ENCODE data around the gene P2RX1.

Gene P2RX1

DNA sequence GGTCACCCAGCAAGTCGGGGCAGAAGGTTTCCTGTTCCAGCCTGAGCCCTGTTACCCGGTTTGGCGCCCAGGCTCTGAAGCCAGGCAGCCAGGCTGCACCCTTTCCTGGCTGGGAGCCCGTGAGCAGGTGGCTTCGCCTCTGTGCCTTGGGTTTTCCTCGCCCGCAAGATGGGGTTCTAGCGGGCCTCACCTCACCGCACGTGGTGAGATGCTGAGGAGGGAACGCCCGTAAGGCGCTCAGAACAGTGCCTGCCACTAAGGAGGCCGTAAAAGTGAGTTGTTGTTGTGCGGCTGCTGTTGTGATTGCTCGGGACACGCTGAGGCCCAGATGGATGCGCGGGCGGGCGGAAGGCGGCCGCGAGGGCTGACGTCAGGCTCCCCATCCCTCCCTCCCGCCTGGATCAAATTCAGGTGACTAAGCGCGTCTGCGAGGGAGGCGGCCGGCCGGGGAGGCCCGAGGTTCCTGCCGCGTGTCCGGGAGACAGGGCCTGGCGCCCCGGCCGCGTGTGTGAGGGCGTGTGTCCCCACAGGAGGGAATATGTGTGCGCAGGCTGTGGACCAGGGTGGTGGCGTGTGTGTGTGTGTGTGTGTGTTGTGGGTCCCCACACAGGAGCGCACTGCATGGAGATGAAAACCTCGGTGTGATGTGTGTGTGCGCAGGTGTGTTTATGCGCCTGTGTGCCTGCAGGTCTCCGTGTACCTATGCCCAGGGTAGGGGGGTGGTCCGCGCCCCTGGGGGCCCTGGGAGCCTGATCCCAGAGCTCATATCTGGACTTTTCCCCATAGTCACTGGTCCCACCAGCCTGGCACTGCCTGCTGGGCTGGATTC, 27.7 kb downstream of the P2RX1 start:
- no peak overlapping the region for H4K8ac ChIP-seq (ENCODE audit: low read depth, low read length)
- no peak overlapping the region for H3K27ac ChIP-seq (replicated peaks; ENCODE audit: low read length)

DNA sequence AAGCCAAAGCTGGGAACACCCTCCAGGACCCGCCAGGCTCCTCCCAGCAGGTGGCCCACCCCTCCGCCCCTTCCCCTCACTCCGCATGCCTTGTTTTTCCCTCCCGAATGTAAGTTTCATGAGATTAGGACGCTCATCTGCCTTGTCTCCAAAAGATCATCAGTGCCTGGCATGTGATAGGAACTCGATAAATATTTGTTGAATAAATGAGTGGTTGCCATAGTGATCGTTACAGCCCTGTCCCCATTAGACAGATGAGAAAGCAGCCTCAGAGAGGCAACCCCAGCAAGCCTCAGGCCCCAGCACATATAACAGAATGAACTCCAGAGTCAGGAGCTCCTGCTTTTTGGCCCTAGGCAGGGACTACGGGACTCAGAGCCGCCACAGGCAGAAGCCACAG, 28.5 kb downstream of the P2RX1 start:
- Histone ChIP-seq H3K27ac (replicated peaks; ENCODE audit: low read length) (no peak overlapping the region), H3K36me3 (replicated peaks in 1 of 2; ENCODE audit: control insufficient read depth in 2 of 2, insufficient read depth in 2 of 2, low read length in 2 of 2) (peaks cover 0 to 2% of the 10 kb centered on the region in 2 donors), H3K9me3 (replicated peaks in 1 of 2; ENCODE audit: control insufficient read depth in 2 of 2, insufficient read depth in 1 of 2, low read depth in 1 of 2, low read length in 2 of 2) (no peaks in the 10 kb centered on the region), H4K91ac (ENCODE audit: low read depth, low read length, poor library complexity) (no peak overlapping the region), H2BK120ac (ENCODE audit: low read depth, low read length) (no peak overlapping the region), H2AFZ (ENCODE audit: low read length) (no peak overlapping the region), H2BK15ac (ENCODE audit: low read length) (peak overlapping the region; percentile 32), H2AK5ac (ENCODE audit: low read depth, low read length) (no peak overlapping the region), H3K9ac (ENCODE audit: low read depth, low read length, poor library complexity) (no peak overlapping the region), H4K8ac (ENCODE audit: low read depth, low read length) (no peak overlapping the region), H3K4me2 (ENCODE audit: insufficient read depth, low read length, poor library complexity, severe bottlenecking) (no peak overlapping the region), H3K27me3 (ENCODE audit: control insufficient read depth in 3 of 3, insufficient read depth in 3 of 3, low read depth in 1 of 3, low read length in 3 of 3) (peaks cover 0 to 51% (median 0%) of the 10 kb centered on the region in 3 experiments), H3K23ac (ENCODE audit: low read depth, low read length, poor library complexity) (no peak overlapping the region), H3K4ac (ENCODE audit: low read length) (no peak overlapping the region), H2BK12ac (ENCODE audit: low read length) (no peak overlapping the region), H3K4me1 (ENCODE audit: control insufficient read depth in 2 of 2, insufficient read depth in 1 of 2, low read depth in 1 of 2, low read length in 2 of 2) (peaks cover 10 to 11% of the 10 kb centered on the region in 2 donors), H3K18ac (ENCODE audit: low read length) (no peak overlapping the region), H3K79me1 (ENCODE audit: low read depth, low read length) (peaks cover 2% of the 10 kb centered on the region), H3K4me3 (ENCODE audit: low read length in 2 of 2) (no peak overlapping the region), H2BK5ac (ENCODE audit: low read length) (peak overlapping the region; percentile 49), H3K14ac (ENCODE audit: low read length) (no peak overlapping the region)
- WGBS, 2 donors (ENCODE audit: extremely low coverage in 2 of 2, insufficient read length in 2 of 2, insufficient replicate concordance in 1 of 2): no CpG with 5 or more reads among the region's 9 CpGs
- no peak for DNase-seq (ENCODE audit: low spot score)

More for the DNA sequence above, 27.7 kb downstream of the P2RX1 start:
- peak overlapping the region; percentile 3 for H2AK5ac ChIP-seq (ENCODE audit: low read depth, low read length)
- H3K14ac ChIP-seq (ENCODE audit: low read length): no peak overlapping the region
- H4K91ac ChIP-seq (ENCODE audit: low read depth, low read length, poor library complexity): no peak overlapping the region
- H3K9ac ChIP-seq (ENCODE audit: low read depth, low read length, poor library complexity): peak overlapping the region; percentile 27
- H3K23ac ChIP-seq (ENCODE audit: low read depth, low read length, poor library complexity): no peak overlapping the region
- H3K27me3 ChIP-seq (ENCODE audit: control insufficient read depth in 3 of 3, insufficient read depth in 3 of 3, low read depth in 1 of 3, low read length in 3 of 3): peaks cover 0 to 51% (median 0%) of the 10 kb centered on the region in 3 experiments
- no peaks in the 10 kb centered on the region for H3K9me3 ChIP-seq (replicated peaks in 1 of 2; ENCODE audit: control insufficient read depth in 2 of 2, insufficient read depth in 1 of 2, low read depth in 1 of 2, low read length in 2 of 2)
- H3K4me1 ChIP-seq (ENCODE audit: control insufficient read depth in 2 of 2, insufficient read depth in 1 of 2, low read depth in 1 of 2, low read length in 2 of 2): peaks cover 13% of the 10 kb centered on the region in 2 donors
- H3K4me2 ChIP-seq (ENCODE audit: insufficient read depth, low read length, poor library complexity, severe bottlenecking): no peak overlapping the region
- peaks cover 0 to 2% of the 10 kb centered on the region in 2 donors for H3K36me3 ChIP-seq (replicated peaks in 1 of 2; ENCODE audit: control insufficient read depth in 2 of 2, insufficient read depth in 2 of 2, low read length in 2 of 2)
- H3K79me1 ChIP-seq (ENCODE audit: low read depth, low read length): peaks cover 2% of the 10 kb centered on the region
- H2AFZ ChIP-seq (ENCODE audit: low read length): peak overlapping the region; percentile 60
- H2BK5ac ChIP-seq (ENCODE audit: low read length): peak overlapping the region; percentile 49
- no peak for DNase-seq (ENCODE audit: low spot score)
- H3K18ac ChIP-seq (ENCODE audit: low read length): peak overlapping the region; percentile 86
- no peak overlapping the region for H3K4me3 ChIP-seq (ENCODE audit: low read length in 2 of 2)
- WGBS, 2 donors (ENCODE audit: extremely low coverage in 2 of 2, insufficient read length in 2 of 2, insufficient replicate concordance in 1 of 2): no CpG with 5 or more reads among the region's 50 CpGs
- H3K4ac ChIP-seq (ENCODE audit: low read length): no peak overlapping the region
- no peak overlapping the region for H2BK120ac ChIP-seq (ENCODE audit: low read depth, low read length)
- H2BK12ac ChIP-seq (ENCODE audit: low read length): peak overlapping the region; percentile 33
- H2BK15ac ChIP-seq (ENCODE audit: low read length): peak overlapping the region; percentile 32

DNA sequence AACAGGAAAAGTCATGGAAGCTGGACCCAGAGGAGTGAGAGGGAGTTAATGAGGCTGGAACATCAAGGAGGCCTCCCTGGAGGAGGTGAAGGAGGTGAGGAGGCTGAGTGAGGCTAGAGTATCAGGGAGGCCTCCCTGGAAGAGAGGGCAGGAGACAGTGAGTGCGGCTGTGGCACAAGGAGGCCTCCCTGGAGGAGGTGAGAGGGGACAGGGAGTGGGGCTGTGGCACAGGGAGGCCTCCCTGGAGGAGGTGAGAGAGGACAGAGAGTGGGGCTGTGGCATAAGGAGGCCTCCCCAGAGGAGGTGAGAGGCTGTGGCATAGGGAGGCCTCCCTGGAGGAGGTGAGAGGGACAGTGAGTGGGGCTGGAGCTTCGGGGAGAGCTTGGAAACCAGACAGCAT, 28.9 kb downstream of the P2RX1 start:
- DNase-seq (ENCODE audit: low spot score): no peak
- H2AFZ ChIP-seq (ENCODE audit: low read length): no peak overlapping the region
- H3K79me1 ChIP-seq (ENCODE audit: low read depth, low read length): peaks cover 2% of the 10 kb centered on the region
- no peak overlapping the region for H4K91ac ChIP-seq (ENCODE audit: low read depth, low read length, poor library complexity)
- H3K4me1 ChIP-seq (ENCODE audit: control insufficient read depth in 2 of 2, insufficient read depth in 1 of 2, low read depth in 1 of 2, low read length in 2 of 2): peaks cover 10 to 11% of the 10 kb centered on the region in 2 donors
- H2BK12ac ChIP-seq (ENCODE audit: low read length): no peak overlapping the region
- H3K23ac ChIP-seq (ENCODE audit: low read depth, low read length, poor library complexity): no peak overlapping the region
- peak overlapping the region; percentile 33 for H2AK5ac ChIP-seq (ENCODE audit: low read depth, low read length)
- H3K18ac ChIP-seq (ENCODE audit: low read length): no peak overlapping the region
- no peak overlapping the region for H3K27ac ChIP-seq (replicated peaks; ENCODE audit: low read length)
- H3K14ac ChIP-seq (ENCODE audit: low read length): no peak overlapping the region
- no peak overlapping the region for H4K8ac ChIP-seq (ENCODE audit: low read depth, low read length)
- H2BK15ac ChIP-seq (ENCODE audit: low read length): no peak overlapping the region
- no peaks in the 10 kb centered on the region for H3K9me3 ChIP-seq (replicated peaks in 1 of 2; ENCODE audit: control insufficient read depth in 2 of 2, insufficient read depth in 1 of 2, low read depth in 1 of 2, low read length in 2 of 2)
- H2BK5ac ChIP-seq (ENCODE audit: low read length): no peak overlapping the region
- peaks cover 0 to 2% of the 10 kb centered on the region in 2 donors for H3K36me3 ChIP-seq (replicated peaks in 1 of 2; ENCODE audit: control insufficient read depth in 2 of 2, insufficient read depth in 2 of 2, low read length in 2 of 2)
- WGBS, 2 donors (ENCODE audit: extremely low coverage in 2 of 2, insufficient read length in 2 of 2, insufficient replicate concordance in 1 of 2): no CpG with 5 or more reads among the region's 2 CpGs
- no peak overlapping the region for H3K4me2 ChIP-seq (ENCODE audit: insufficient read depth, low read length, poor library complexity, severe bottlenecking)
- H2BK120ac ChIP-seq (ENCODE audit: low read depth, low read length): no peak overlapping the region
- peaks cover 0 to 51% (median 0%) of the 10 kb centered on the region in 3 experiments for H3K27me3 ChIP-seq (ENCODE audit: control insufficient read depth in 3 of 3, insufficient read depth in 3 of 3, low read depth in 1 of 3, low read length in 3 of 3)
- no peak overlapping the region for H3K4me3 ChIP-seq (ENCODE audit: low read length in 2 of 2)
- H3K4ac ChIP-seq (ENCODE audit: low read length): no peak overlapping the region
- H3K9ac ChIP-seq (ENCODE audit: low read depth, low read length, poor library complexity): no peak overlapping the region

DNA sequence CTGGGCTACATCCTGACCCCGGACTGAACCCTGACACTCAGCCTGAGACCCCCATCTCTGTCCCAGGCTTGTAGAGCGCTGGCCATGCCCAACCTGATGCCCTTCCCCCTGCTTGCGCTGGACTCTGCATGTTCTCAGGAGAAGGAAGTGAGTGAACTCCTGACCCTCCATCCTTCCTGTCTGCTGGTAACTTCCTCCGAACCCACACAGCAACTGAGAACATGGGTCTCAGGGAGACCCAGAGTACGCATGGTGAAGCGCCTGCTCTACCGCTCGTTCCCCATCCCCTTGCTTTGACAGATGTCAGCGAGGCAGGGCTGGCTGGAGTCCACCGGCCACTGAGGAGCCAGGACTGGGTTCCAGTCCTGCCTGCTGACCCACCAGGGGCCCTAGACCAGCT, 29.5 kb downstream of the P2RX1 start:
- no peak overlapping the region for H3K27ac ChIP-seq (replicated peaks; ENCODE audit: low read length)
- H3K18ac ChIP-seq (ENCODE audit: low read length): peak overlapping the region; percentile 6

More for the DNA sequence above, 29.5 kb downstream of the P2RX1 start:
- Histone ChIP-seq H3K36me3 (replicated peaks in 1 of 2; ENCODE audit: control insufficient read depth in 2 of 2, insufficient read depth in 2 of 2, low read length in 2 of 2) (peaks cover 0 to 2% of the 10 kb centered on the region in 2 donors), H3K23ac (ENCODE audit: low read depth, low read length, poor library complexity) (no peak overlapping the region), H3K79me1 (ENCODE audit: low read depth, low read length) (peaks cover 2% of the 10 kb centered on the region), H2BK5ac (ENCODE audit: low read length) (no peak overlapping the region), H3K4me3 (ENCODE audit: low read length in 2 of 2) (no peak overlapping the region), H3K4me1 (ENCODE audit: control insufficient read depth in 2 of 2, insufficient read depth in 1 of 2, low read depth in 1 of 2, low read length in 2 of 2) (peaks cover 7% of the 10 kb centered on the region in 2 donors), H2BK12ac (ENCODE audit: low read length) (no peak overlapping the region), H2AK5ac (ENCODE audit: low read depth, low read length) (peak overlapping the region; percentile 35), H3K27me3 (ENCODE audit: control insufficient read depth in 3 of 3, insufficient read depth in 3 of 3, low read depth in 1 of 3, low read length in 3 of 3) (peaks cover 0 to 47% (median 0%) of the 10 kb centered on the region in 3 experiments), H3K14ac (ENCODE audit: low read length) (no peak overlapping the region), H3K9me3 (replicated peaks in 1 of 2; ENCODE audit: control insufficient read depth in 2 of 2, insufficient read depth in 1 of 2, low read depth in 1 of 2, low read length in 2 of 2) (no peaks in the 10 kb centered on the region), H4K8ac (ENCODE audit: low read depth, low read length) (no peak overlapping the region), H2BK120ac (ENCODE audit: low read depth, low read length) (no peak overlapping the region), H2BK15ac (ENCODE audit: low read length) (peak overlapping the region; percentile 5), H4K91ac (ENCODE audit: low read depth, low read length, poor library complexity) (peak overlapping the region; percentile 2), H3K4ac (ENCODE audit: low read length) (no peak overlapping the region), H3K9ac (ENCODE audit: low read depth, low read length, poor library complexity) (no peak overlapping the region), H3K4me2 (ENCODE audit: insufficient read depth, low read length, poor library complexity, severe bottlenecking) (no peak overlapping the region), H2AFZ (ENCODE audit: low read length) (no peak overlapping the region)
- no peak for DNase-seq (ENCODE audit: low spot score)
- no CpG with 5 or more reads among the region's 10 CpGs for WGBS, 2 donors (ENCODE audit: extremely low coverage in 2 of 2, insufficient read length in 2 of 2, insufficient replicate concordance in 1 of 2)

Measured in neuronal stem cell (in vitro differentiated cells).